Left hindlimb (tissue), 1 donor: ENCODE results near the gene ATP6V0A1.
"Not testable (repeated sequence)": the region's sequence is repeated elsewhere in the genome, so short reads cannot be mapped to it uniquely, and the experiment has no call there.

Experiments
- DNase-seq: peaks from one replicate; pipeline ENCODE4 v3.0.0-alpha.2; 2018

ATP6V0A1 gene

GRCh38 chr17:42458497-42459255 is at the start of gene ATP6V0A1:
ATP6V0A1 (plus strand) TSS chr17:42458878; CDS start chr17:42460895, 2,017 bp downstream.
- DNase-seq: peak; percentile 96

GRCh38 chr17:42409523-42410318 is 49.0 kb upstream of the ATP6V0A1 start:
- DNase-seq: no peak

DNA sequence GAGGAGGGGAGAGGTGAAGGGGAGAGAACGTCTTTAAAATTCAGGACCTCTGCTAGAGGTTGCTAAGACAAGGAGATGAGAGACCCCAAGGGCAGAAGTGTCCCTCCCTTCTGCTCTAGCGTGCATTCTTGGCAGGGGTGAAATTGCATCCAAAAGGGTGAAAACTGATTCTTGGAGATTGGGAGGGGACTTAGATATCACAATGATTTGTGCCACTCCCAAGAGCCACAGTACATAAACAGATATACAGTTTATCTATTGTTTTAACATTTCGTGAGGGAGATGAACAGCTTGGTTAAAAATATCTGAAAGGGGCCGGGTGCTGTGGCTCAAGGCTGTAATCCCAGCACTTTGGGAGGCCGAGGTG is 48.4 kb upstream of the ATP6V0A1 start:
- no peak for DNase-seq

DNA sequence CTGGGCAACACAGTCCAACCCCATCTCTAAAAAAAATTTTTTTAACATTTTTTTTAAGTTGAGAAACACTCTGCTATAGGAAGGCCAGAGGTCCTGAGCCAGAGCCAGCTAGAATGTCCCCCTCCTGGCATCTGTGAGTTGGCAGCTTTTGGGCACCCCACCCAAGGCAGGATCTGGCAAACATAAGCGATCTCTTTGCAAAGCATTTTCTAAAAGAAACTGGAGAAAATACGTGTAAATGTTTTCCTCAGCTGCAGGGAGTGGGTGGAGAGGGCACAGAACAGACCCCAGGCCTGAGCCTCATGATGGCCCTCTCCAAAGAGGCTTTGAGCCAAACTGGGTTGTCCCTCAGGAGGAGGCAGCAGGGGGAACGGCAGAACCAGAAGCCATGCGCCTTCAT is 47.3 kb upstream of the ATP6V0A1 start:
- no peak for DNase-seq

DNA sequence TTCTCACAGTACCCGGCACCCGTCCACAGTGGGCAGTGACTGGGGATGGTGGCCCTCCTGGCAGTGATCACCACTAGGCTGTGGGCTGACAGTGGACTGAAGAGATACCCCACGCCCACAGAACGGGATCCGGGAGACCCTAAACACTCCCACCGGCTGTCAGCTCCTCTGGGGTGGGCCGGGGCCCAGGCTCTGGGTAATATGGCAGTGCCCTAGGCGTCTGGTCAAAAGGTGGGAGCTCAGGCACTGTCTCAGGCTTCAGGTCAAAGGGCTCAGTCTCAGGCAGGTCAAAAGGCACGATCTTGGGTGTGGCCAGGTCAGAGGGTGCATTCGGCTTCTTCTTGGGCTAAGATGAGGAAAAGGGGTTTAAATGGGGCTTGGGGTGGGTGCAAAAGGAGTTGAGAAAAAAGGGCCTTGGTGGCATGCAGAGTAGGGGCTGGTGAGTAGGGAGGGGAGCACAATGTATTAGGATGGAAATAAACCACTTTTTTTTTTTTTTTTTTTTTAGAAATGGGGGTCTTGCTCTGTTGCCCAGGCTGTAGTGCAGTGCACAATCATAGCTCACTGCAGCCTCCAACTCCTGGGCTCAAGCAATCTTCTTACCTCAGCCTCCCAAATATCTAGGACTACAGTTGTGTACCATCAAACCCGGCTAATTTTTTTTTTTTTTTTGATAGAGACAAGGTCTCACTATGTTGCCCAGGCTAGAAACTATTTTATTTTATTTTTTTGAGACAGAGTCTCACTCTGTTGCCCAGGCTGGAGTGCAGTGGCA is 46.6 kb upstream of the ATP6V0A1 start:
- no peak for DNase-seq

DNA sequence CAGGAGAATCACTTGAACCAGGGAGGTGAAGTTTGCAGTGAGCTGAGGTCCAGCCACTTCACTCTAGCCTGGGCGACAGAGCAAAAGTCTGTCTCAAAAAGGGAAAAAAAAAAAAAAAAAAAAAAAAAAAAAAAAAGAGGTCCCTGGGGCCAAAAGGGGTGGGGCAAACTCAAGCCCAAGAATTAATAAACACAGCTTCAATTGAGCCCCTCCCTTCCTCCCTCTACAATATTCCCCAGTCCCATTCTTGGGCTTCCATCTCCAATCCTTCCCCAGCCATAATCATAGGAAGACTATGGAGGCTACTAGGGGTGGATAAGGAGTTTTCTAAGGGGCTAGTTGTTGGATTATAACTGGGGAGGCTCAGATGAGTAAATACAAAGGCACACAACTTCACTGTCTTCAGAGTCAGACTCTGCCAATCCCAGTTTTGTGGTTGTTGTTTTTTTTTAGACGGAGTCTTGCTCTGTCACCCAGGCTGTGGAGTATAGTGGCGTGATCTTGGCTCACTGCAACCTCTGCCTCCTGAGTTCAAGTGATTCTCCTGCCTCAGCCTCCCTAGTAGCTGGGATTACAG is 45.1 kb upstream of the ATP6V0A1 start:
- DNase-seq: no peak

- no peak for DNase-seq
Observed at GRCh38 chr17:42414704-42415409, 43.8 kb upstream of the ATP6V0A1 start.

GRCh38 chr17:42417981-42418380 is 40.7 kb upstream of the ATP6V0A1 start:
- DNase-seq: not testable (repeated sequence)

GRCh38 chr17:42421136-42421506 is 37.6 kb upstream of the ATP6V0A1 start:
- no peak for DNase-seq

- peak; percentile 70 for DNase-seq
Observed at GRCh38 chr17:42421507-42422338, 37.0 kb upstream of the ATP6V0A1 start.

GRCh38 chr17:42422412-42422957 is 36.2 kb upstream of the ATP6V0A1 start:
- no peak for DNase-seq

- DNase-seq: peak; percentile 100
Observed at GRCh38 chr17:42422958-42423712, 35.5 kb upstream of the ATP6V0A1 start, which contains the start of gene CAVIN1. CAVIN1 (minus strand) TSS chr17:42423256; CDS start chr17:42423097, 159 bp downstream.

DNA sequence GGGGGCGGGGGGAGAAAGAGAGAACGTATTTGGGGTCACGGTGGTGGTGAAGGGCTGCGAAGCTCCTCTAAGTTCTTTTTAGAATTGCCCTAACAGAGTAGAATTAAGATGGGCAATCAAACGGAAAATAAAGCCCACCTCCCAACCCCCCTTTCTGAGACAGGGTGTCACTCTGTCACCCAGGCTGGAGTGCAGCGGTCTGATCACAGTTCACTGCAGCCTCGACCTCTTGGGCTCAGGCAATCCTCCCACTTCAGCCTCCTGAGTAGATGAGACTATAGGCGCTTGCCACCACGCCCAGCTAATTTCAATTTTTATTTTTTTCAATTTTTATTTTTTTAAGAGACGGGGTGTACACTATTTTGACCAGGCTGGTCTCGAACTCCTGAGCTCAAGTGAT is 34.9 kb upstream of the ATP6V0A1 start:
- no peak for DNase-seq

GRCh38 chr17:42424991-42425610 is 33.6 kb upstream of the ATP6V0A1 start:
- DNase-seq: no peak

DNA sequence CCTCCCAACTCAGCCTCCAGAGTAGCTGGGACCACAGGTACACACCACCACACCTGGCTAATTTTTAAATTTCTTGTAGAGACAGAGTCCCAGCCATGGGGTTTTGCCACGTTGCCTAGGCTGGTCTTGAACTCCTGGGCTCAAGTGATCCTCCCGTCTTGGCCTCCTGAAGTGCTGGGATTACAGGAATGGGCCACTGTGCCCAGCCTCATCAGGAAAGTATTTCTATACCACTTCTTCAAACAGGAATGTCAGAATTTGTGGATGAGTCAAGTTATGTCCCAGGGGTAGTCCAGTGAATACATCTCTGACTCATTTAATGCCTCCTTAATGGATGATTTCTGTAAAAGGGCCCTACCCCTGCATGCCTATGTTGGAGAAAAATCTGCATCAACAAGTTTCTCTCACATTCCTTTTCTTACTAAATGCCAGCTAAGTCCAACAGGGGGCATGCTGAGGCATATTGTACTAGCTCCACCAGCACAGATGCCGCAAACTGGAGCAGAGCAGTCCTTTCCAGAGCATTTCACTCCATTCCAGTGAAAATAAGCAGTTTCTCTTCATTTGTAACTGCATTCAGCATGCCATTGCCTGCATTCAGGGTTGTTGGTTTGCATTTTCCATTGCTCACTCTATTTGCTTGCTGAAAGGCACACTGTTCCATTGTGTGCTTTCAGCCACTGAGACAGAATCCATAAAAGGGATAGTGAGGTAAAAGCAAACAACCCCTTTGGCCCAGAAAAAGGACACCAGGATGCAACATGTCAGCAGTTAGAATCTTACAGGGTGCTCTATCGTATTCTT is 30.3 kb upstream of the ATP6V0A1 start:
- no peak for DNase-seq

DNA sequence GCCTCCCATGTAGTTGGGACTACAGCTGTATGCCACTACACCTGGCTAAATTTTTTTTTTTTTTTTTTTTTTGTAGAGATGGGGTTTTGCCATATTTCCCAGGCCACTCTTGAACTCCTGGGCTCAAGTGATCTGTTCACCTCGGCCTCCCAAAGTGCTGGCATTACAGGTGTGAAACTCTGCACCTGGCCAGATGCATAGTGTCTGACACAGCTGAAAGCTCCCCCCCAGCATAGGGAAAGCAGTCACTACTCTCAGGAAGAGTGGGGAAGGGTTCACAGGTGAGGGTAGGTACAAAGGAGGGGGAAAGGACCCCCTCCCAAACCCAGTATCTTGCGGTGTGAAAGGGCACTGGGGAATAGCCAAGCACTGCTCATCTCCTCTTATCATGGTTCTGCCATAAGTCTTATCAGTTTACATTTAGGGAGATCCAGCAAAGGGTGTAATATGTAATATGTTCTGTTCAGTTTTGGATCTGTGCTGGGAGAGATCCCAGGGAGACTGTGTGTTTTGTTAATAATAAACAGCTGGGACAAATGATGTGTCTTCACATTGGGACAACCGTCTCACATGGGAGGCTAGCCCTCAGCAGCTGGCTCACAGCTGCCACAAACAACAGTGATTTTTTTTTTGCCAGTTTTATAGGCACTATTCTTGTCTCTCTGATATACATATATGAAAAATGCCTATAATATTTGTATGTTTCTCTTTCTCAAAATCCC is 28.8 kb upstream of the ATP6V0A1 start:
- no peak for DNase-seq

DNA sequence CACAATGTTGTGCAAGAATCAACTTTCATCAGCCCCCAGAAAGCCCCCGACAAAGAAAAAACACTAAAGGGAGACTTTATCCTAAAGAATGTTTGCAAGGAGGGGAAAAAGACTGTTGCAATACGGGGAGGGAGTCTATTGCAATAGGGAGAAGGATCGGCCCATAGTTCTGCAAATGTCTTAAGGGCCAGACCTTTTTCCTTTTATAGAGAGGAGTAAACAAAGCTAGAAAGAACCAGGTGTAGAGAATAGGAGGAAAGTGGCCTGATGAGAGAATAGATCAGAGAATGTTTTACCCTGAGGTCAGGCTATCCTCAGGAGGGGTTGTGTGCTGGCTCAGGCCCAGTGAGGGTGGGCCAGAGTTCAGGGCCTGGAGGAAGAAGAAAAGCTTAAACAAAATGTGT is 26.9 kb upstream of the ATP6V0A1 start:
- no peak for DNase-seq

DNA sequence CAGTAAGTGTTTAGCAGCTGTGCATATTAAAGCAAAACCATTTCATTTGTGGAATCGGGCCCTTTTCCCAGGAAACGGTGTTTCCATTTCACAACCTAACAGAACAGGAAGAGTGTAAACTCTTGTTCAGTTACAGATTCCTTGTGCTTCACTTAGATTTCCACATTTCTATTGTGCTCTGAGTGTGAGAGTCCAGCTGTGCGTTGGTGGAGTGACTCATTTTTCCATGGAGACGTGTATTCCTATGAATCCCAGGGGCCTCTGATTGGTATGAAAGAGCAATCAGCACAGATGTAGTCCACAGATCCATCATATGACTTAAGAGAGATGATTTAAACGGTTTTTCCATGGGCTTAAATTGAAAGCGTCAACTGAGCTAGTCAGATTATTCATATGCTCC is 22.3 kb upstream of the ATP6V0A1 start:
- peak; percentile 82 for DNase-seq
